GM21528 (cell line): ENCODE data around the gene KRT37.
"Not testable (repeated sequence)": the region's sequence is repeated elsewhere in the genome, so short reads cannot be mapped to it uniquely, and the experiment has no call there.

Experiments
- ATAC-seq: cut with Tn5 transposase; IDR thresholded peaks from one replicate; pipeline ENCODE4 v1.9.1; 2021; ENCODE audit warnings: mild to moderate bottlenecking, moderate library complexity; ENCODE audit not compliant: unreplicated experiment, low FRiP score

The KRT37 gene

GRCh38 chr17:41411072-41411840, 13.1 kb downstream of the KRT37 start:
- ATAC-seq: no peak

GRCh38 chr17:41407226-41407625, 17.2 kb downstream of the KRT37 start:
- no peak for ATAC-seq

GRCh38 chr17:41406205-41406604, 18.2 kb downstream of the KRT37 start:
- no peak for ATAC-seq

GRCh38 chr17:41404024-41404671, 20.2 kb downstream of the KRT37 start:
- ATAC-seq: no peak

GRCh38 chr17:41403404-41404023, 20.9 kb downstream of the KRT37 start:
- ATAC-seq: no peak

- no peak for ATAC-seq
These were observed 22.2 kb downstream of the KRT37 start for GRCh38 chr17:41402161-41402560.

- ATAC-seq: no peak
These were observed 27.3 kb downstream of the KRT37 start, which contains the start of gene KRT31 for GRCh38 chr17:41396996-41397660. Gene KRT31 (minus strand): TSS chr17:41397608. CDS start chr17:41397539, 69 bp downstream.

GRCh38 chr17:41396340-41396739, 28.0 kb downstream of the KRT37 start:
- ATAC-seq: no peak

- no peak for ATAC-seq
These were observed 28.8 kb downstream of the KRT37 start for GRCh38 chr17:41395611-41396010.

GRCh38 chr17:41395044-41395443, 29.3 kb downstream of the KRT37 start:
- not testable (repeated sequence) for ATAC-seq

- no peak for ATAC-seq
These were observed 30.0 kb downstream of the KRT37 start for GRCh38 chr17:41394254-41394996.

GRCh38 chr17:41393826-41394225, 30.6 kb downstream of the KRT37 start:
- ATAC-seq: no peak

- ATAC-seq: no peak
These were observed 31.1 kb downstream of the KRT37 start for GRCh38 chr17:41393294-41393693.

- no peak for ATAC-seq
These were observed 32.1 kb downstream of the KRT37 start for GRCh38 chr17:41392278-41392677.

- ATAC-seq: no peak
These were observed 32.9 kb downstream of the KRT37 start for GRCh38 chr17:41391535-41391934.

- no peak for ATAC-seq
These were observed 33.9 kb downstream of the KRT37 start for GRCh38 chr17:41390411-41390938.

GRCh38 chr17:41387670-41388069, 36.7 kb downstream of the KRT37 start:
- no peak for ATAC-seq

- ATAC-seq: no peak
These were observed 38.2 kb downstream of the KRT37 start for GRCh38 chr17:41386227-41386626.

GRCh38 chr17:41383690-41384089, 40.7 kb downstream of the KRT37 start:
- ATAC-seq: no peak

GRCh38 chr17:41382394-41382793, 42.0 kb downstream of the KRT37 start:
- ATAC-seq: no peak
